ENCODE measurements around the gene MYL5.

MYL5 gene

DNA sequence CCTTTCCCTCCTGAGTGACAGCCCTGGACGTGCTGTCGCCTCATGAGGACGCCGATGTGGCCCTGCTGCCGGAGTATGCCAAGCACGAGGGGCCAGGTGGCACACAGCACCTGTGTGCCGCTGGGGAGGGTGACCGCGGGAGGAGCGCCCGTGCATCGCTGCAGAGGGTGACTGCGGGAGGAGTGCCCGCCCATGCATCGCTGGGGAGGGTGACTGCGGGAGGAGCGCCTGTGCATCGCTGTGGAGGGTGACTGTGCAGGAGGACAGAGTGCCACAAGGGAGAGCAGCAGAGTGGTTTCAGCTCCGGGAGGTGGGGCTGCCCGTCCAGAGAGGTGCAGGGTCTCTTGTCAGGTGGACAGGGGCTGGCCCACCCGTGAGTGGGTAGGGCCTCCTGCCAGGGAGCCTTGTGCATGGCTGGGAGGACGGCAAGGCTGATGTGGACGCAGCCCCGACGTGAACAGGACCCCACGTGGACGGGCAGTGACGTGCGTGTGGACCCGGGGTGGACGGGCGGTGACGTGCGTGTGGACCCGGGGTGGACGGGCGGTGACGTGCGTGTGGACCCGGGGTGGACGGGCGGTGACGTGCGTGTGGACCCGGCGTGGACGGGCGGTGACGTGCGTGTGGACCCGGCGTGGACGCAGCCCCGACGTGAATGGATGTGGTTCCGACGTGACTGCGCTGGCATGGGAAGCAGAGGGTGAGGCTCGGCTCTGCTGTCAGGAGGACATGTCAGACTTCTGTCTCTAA lies 45.9 kb downstream of the MYL5 start:
- TF ChIP-seq YY1 (IDR thresholded peaks at IDR 0.05; ENCODE audit: insufficient read depth, insufficient read length) (no peak), ZNF274 (IDR thresholded peaks at IDR 0.05; ENCODE audit: low read depth, low read length) (no peak), SUZ12 (IDR thresholded peaks at IDR 0.05; ENCODE audit: extremely low read depth, insufficient read depth, insufficient read length) (no peak)
- peaks cover 5% of the 10 kb centered on the region for H3K4me1 ChIP-seq (ENCODE audit: insufficient read depth, insufficient read length)
- no peak overlapping the region for H3K9ac ChIP-seq (ENCODE audit: insufficient read length, low read depth)
- no peaks in the 10 kb centered on the region for H3K9me3 ChIP-seq (ENCODE audit: insufficient read depth, low read length)
- H3K27me3 ChIP-seq (ENCODE audit: insufficient read depth, insufficient read length), result no peaks in the 10 kb centered on the region
- H3K36me3 ChIP-seq (ENCODE audit: insufficient read depth, insufficient read length, low read length), result peaks cover 49% of the 10 kb centered on the region
- no peak for DNase-seq (ENCODE audit: low read depth, low spot score)
- no peak overlapping the region for H3K4me3 ChIP-seq (ENCODE audit: insufficient read length, low read depth)

DNA sequence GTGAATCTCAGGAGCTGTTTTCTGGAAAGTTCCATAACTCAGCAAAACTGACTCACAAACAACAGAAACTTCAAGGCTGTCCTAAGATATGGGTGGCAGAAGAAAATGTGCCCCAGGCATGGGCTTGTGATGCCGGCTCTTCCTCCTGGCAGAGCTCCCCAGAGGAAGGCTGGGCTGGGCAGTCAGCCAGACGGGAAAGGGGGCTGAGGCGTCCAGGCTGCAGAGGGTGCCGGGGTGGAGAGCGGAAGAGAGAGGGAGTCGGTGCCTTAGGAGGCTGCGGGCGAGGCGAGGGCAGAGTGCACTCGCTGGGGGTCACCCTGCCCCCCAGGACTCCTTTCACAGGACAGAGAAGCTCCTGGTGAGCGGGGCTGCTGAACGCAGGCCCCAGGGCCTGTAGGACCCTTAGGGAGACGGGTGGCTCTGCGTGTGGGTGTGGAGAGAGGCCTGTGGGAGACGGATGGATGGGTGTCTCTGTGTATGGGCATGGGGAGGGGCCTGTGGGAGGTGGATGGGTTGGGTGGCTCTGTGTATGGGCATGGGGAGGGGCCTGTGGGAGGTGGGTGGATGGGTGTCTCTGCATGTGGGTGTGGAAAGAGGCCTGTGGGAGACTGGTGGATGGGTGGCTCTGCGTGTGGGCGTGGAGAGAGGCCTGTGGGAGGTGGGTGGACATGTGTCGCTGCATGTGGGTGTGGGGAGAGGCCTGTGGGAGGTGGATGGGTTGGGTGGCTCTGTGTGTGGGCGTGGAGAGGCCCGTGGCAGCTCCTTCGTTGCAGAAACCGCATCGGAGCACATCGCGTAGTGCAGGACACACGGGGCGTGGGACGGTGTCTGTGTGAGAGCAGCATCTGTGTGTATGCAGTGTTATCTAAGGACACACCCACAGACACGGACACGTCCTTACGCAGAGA lies 47.2 kb downstream of the MYL5 start:
- TF ChIP-seq YY1 (IDR thresholded peaks at IDR 0.05; ENCODE audit: insufficient read depth, insufficient read length), result no peak
- no peak for TF ChIP-seq SUZ12 (IDR thresholded peaks at IDR 0.05; ENCODE audit: extremely low read depth, insufficient read depth, insufficient read length)
- no peak for TF ChIP-seq ZNF274 (IDR thresholded peaks at IDR 0.05; ENCODE audit: low read depth, low read length)
- H3K4me1 ChIP-seq (ENCODE audit: insufficient read depth, insufficient read length), result peaks cover 7% of the 10 kb centered on the region
- H3K4me3 ChIP-seq (ENCODE audit: insufficient read length, low read depth), result no peak overlapping the region
- peaks cover 54% of the 10 kb centered on the region for H3K36me3 ChIP-seq (ENCODE audit: insufficient read depth, insufficient read length, low read length)
- H3K27me3 ChIP-seq (ENCODE audit: insufficient read depth, insufficient read length), result no peaks in the 10 kb centered on the region
- DNase-seq (ENCODE audit: low read depth, low spot score), result no peak
- no peak overlapping the region for H3K9ac ChIP-seq (ENCODE audit: insufficient read length, low read depth)
- no peaks in the 10 kb centered on the region for H3K9me3 ChIP-seq (ENCODE audit: insufficient read depth, low read length)

DNA sequence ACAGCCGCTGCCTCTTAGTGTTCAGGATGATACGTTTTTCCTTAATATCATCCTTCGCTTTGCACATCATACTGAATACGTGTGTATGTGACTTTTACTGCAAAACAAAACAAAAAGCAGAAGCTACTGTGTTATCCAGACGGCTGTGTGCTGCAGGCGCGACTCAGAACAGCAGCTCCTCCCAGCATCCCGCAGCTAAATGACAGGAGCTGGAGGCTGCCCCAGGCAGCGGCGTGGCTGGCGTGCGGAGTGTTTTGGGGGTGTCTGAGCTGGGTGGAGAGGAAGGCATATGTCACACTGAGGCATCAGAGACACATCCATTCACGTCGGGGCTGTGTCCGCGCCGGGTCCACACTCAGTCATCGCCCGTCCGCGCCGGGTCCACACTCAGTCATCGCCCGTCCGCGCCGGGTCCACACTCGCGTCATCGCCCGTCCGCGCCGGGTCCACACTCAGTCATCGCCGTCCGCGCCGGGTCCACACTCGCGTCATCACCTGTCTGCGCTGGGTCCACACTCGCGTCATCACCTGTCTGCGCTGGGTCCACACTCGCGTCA lies 47.9 kb downstream of the MYL5 start:
- peaks cover 10% of the 10 kb centered on the region for H3K4me1 ChIP-seq (ENCODE audit: insufficient read depth, insufficient read length)
- no peak overlapping the region for H3K4me3 ChIP-seq (ENCODE audit: insufficient read length, low read depth)
- no peaks in the 10 kb centered on the region for H3K27me3 ChIP-seq (ENCODE audit: insufficient read depth, insufficient read length)
- no peak for DNase-seq (ENCODE audit: low read depth, low spot score)
- H3K9ac ChIP-seq (ENCODE audit: insufficient read length, low read depth), result no peak overlapping the region
- H3K9me3 ChIP-seq (ENCODE audit: insufficient read depth, low read length), result no peaks in the 10 kb centered on the region
- TF ChIP-seq SUZ12 (IDR thresholded peaks at IDR 0.05; ENCODE audit: extremely low read depth, insufficient read depth, insufficient read length) (no peak), YY1 (IDR thresholded peaks at IDR 0.05; ENCODE audit: insufficient read depth, insufficient read length) (no peak), ZNF274 (IDR thresholded peaks at IDR 0.05; ENCODE audit: low read depth, low read length) (no peak)
- H3K36me3 ChIP-seq (ENCODE audit: insufficient read depth, insufficient read length, low read length), result peaks cover 54% of the 10 kb centered on the region

DNA sequence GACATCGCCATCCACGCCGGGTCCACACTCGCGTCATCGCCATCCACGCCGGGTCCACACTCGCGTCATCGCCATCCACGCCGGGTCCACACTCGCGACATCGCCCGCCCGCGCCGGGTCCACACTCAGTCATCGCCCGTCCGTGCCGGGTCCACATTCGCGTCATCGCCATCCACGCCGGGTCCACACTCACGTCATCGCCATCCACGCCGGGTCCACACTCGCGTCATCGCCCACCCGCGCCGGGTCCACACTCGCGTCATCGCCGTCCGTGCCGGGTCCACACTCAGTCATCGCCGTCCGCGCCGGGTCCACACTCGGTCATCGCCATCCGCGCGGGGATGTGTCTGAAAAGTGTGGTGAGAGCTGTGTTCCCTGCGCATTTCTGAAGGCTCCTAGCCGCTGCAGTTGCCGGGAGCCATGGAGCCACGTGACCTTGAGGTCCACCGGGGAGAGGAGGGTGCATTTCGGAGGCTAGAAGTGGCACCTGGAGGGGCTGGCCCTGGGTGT lies 48.6 kb downstream of the MYL5 start:
- TF ChIP-seq SUZ12 (IDR thresholded peaks at IDR 0.05; ENCODE audit: extremely low read depth, insufficient read depth, insufficient read length) (no peak), ZNF274 (IDR thresholded peaks at IDR 0.05; ENCODE audit: low read depth, low read length) (no peak), YY1 (IDR thresholded peaks at IDR 0.05; ENCODE audit: insufficient read depth, insufficient read length) (no peak)
- peaks cover 58% of the 10 kb centered on the region for H3K36me3 ChIP-seq (ENCODE audit: insufficient read depth, insufficient read length, low read length)

DNA sequence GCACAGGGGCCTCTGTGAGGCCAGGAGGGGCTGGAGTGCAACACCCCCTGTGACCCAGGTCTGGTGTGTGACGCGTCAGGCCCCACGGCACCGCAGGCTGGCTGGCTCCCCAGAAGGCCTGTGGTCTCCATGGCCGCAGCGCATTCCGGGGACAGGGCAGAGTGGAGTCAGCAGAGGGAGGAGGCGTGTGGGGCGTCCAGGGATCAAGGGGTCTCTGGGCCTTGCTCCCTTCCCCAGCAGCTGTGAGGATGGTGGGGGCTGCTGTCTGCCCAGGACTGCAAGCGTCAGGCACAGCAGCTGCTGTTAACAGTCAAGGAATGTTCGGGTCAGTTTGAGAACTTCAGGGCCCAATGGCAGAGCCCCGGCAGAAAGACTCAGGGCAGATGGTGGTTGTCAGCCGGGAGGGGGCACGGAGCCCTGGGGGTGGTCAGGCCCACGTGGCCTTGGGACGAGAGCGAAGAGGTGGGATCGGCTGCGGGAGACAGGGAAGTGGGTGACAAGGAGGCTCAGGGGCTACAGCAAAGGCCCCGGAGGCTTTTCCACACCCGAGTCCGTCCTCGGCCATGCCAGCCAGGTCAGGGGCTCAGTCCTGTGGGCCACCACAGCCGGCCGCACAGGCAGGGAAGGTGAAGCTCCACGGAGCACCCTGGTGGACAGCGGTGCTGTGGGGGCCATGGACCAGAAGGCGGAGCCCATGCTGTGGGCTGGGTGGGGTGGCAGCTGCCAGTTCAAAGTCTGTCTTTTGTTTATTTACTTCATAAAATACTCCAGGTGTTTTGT lies 49.6 kb downstream of the MYL5 start:
- H3K9me3 ChIP-seq (ENCODE audit: insufficient read depth, low read length), result no peaks in the 10 kb centered on the region
- H3K27me3 ChIP-seq (ENCODE audit: insufficient read depth, insufficient read length), result no peaks in the 10 kb centered on the region
- peaks cover 59% of the 10 kb centered on the region for H3K36me3 ChIP-seq (ENCODE audit: insufficient read depth, insufficient read length, low read length)
- TF ChIP-seq ZNF274 (IDR thresholded peaks at IDR 0.05; ENCODE audit: low read depth, low read length) (no peak), SUZ12 (IDR thresholded peaks at IDR 0.05; ENCODE audit: extremely low read depth, insufficient read depth, insufficient read length) (no peak), YY1 (IDR thresholded peaks at IDR 0.05; ENCODE audit: insufficient read depth, insufficient read length) (no peak)
- H3K4me1 ChIP-seq (ENCODE audit: insufficient read depth, insufficient read length), result peaks cover 5% of the 10 kb centered on the region
- no peak overlapping the region for H3K9ac ChIP-seq (ENCODE audit: insufficient read length, low read depth)
- no peak overlapping the region for H3K4me3 ChIP-seq (ENCODE audit: insufficient read length, low read depth)
- no peak for DNase-seq (ENCODE audit: low read depth, low spot score)

More for the DNA sequence above, 48.6 kb downstream of the MYL5 start:
- no peaks in the 10 kb centered on the region for H3K9me3 ChIP-seq (ENCODE audit: insufficient read depth, low read length)
- no peak overlapping the region for H3K4me3 ChIP-seq (ENCODE audit: insufficient read length, low read depth)
- H3K27me3 ChIP-seq (ENCODE audit: insufficient read depth, insufficient read length), result no peaks in the 10 kb centered on the region
- H3K9ac ChIP-seq (ENCODE audit: insufficient read length, low read depth), result no peak overlapping the region
- DNase-seq (ENCODE audit: low read depth, low spot score), result no peak
- H3K4me1 ChIP-seq (ENCODE audit: insufficient read depth, insufficient read length), result peaks cover 6% of the 10 kb centered on the region

DNA sequence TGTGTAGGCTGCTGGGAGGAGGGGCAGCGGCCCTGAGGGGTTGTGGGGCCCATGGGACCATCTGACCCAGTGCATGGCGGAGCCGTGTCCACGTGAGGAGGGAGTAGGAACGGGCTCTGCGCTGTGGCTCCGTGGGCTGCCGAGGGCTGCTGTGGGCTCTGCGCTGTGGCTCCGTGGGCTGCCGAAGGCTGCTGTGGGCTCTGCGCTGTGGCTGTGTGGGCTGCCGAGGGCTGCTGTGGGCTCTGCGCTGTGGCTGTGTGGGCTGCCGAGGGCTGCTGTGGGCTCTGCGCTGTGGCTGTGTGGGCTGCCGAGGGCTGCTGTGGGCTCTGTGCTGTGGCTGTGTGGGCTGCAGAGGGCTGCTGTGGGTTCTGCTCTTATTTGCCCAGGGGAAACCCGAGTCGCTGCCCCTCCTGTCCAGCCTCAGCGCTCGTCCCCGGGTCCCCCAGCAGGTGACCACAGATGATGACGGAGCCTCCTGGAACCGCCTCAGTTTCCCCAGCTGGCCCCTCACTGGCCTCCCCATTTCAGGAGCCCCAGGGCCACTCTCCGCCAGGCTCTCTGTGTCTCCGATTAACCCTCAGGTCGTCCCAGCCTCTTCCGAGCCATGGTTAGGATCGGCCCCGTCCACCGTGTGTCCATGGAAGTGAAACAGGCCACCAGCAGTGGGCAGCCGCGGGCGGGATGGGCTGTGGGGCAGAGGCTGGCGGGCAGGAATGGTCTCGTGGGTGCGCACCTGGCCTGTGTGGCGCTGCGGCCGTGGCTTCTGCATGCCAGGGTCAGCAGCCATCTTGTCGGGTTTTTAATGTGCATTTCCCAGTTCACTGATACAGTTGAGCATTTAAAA lies 51.3 kb downstream of the MYL5 start:
- no peaks in the 10 kb centered on the region for H3K27me3 ChIP-seq (ENCODE audit: insufficient read depth, insufficient read length)
- H3K4me3 ChIP-seq (ENCODE audit: insufficient read length, low read depth), result no peak overlapping the region
- DNase-seq (ENCODE audit: low read depth, low spot score), result no peak
- TF ChIP-seq SUZ12 (IDR thresholded peaks at IDR 0.05; ENCODE audit: extremely low read depth, insufficient read depth, insufficient read length), result no peak
- TF ChIP-seq YY1 (IDR thresholded peaks at IDR 0.05; ENCODE audit: insufficient read depth, insufficient read length), result no peak
- no peak for TF ChIP-seq ZNF274 (IDR thresholded peaks at IDR 0.05; ENCODE audit: low read depth, low read length)
- H3K36me3 ChIP-seq (ENCODE audit: insufficient read depth, insufficient read length, low read length), result peaks cover 49% of the 10 kb centered on the region
- no peak overlapping the region for H3K9ac ChIP-seq (ENCODE audit: insufficient read length, low read depth)
- H3K4me1 ChIP-seq (ENCODE audit: insufficient read depth, insufficient read length), result peaks cover 5% of the 10 kb centered on the region
- no peaks in the 10 kb centered on the region for H3K9me3 ChIP-seq (ENCODE audit: insufficient read depth, low read length)
